AG09309 (cell line): ENCODE data around the gene CAMK2A.

ENCODE experiments used
- DNase-seq: peaks from one replicate; pipeline ENCODE4 v3.0.0-alpha.2; 2010; ENCODE audit warnings: low read depth
- H3K4me3 ChIP-seq: 2 replicates; pipeline ENCODE4 v1.5.1; 2011; ENCODE audit warnings: mild to moderate bottlenecking, low read depth, low read length, moderate library complexity; ENCODE audit not compliant: control insufficient read depth
- CTCF ChIP-seq: IDR thresholded peaks from 2 replicates; pipeline ENCODE4 v1.5.1; 2011; ENCODE audit warnings: mild to moderate bottlenecking, low read depth, low read length, inconsistent platforms; ENCODE audit not compliant: insufficient read depth, control insufficient read depth; ENCODE audit errors: missing control alignments

Gene CAMK2A

GRCh38 chr5:150297236-150297890 is 7.8 kb upstream of the CAMK2A start:
- no peak overlapping the region for H3K4me3 ChIP-seq
- no peak for DNase-seq
- TF ChIP-seq CTCF: no peak

- DNase-seq: no peak
- H3K4me3 ChIP-seq: no peak overlapping the region
- no peak for TF ChIP-seq CTCF
Observed at GRCh38 chr5:150296496-150296895, 6.9 kb upstream of the CAMK2A start.

GRCh38 chr5:150295741-150296486 is 6.3 kb upstream of the CAMK2A start:
- H3K4me3 ChIP-seq: no peak overlapping the region
- no peak for DNase-seq
- no peak for TF ChIP-seq CTCF

- TF ChIP-seq CTCF: no peak
- DNase-seq: peak; percentile 29
- H3K4me3 ChIP-seq: no peak overlapping the region
Observed at GRCh38 chr5:150295172-150295634, 5.6 kb upstream of the CAMK2A start.

GRCh38 chr5:150294551-150295071 is 5.0 kb upstream of the CAMK2A start:
- no peak overlapping the region for H3K4me3 ChIP-seq
- no peak for TF ChIP-seq CTCF
- no peak for DNase-seq

- TF ChIP-seq CTCF: no peak
- no peak for DNase-seq
- H3K4me3 ChIP-seq: no peak overlapping the region
Observed at GRCh38 chr5:150293091-150293941, 3.7 kb upstream of the CAMK2A start.
